HepG2 (cell line): Measurements from ENCODE around the gene UNC93A. TPM values are rescaled to one million over a fixed set of nuclear protein-coding genes. Genes with fewer than 3 reads are reported as not detected.

Source experiments
- ATAD3A ChIP-seq: sonication (generic); formaldehyde crosslinking; IDR thresholded peaks from 2 replicates; pipeline ENCODE4 v1.4.0; 2020; ENCODE audit warnings: missing genetic modification reagents
- BCL6 ChIP-seq: IDR thresholded peaks from 2 replicates; pipeline ENCODE4 v1.6.1; 2016; ENCODE audit warnings: missing genetic modification reagents, missing compliant biosample characterization
- CCDC6 ChIP-seq: sonication (generic); formaldehyde crosslinking; IDR thresholded peaks from 2 replicates; pipeline ENCODE4 v1.8.1; 2022; ENCODE audit warnings: mild to moderate bottlenecking, missing genetic modification reagents, moderate library complexity
- ESRRA ChIP-seq: sonication (generic); formaldehyde crosslinking; IDR thresholded peaks from 2 replicates; pipeline ENCODE4 v1.5.1; 2020; ENCODE audit warnings: mild to moderate bottlenecking, low read depth, missing genetic modification reagents
- KAT7 ChIP-seq: IDR thresholded peaks from 2 replicates; pipeline ENCODE4 v1.6.1; 2018; ENCODE audit warnings: borderline replicate concordance, missing compliant biosample characterization
- MYPOP ChIP-seq: sonication (generic); formaldehyde crosslinking; IDR thresholded peaks from 2 replicates; pipeline ENCODE4 v1.8.1; 2023; ENCODE audit warnings: mild to moderate bottlenecking, moderate library complexity, missing genetic modification reagents
- POLR2G ChIP-seq: fragments of 200-400 bp; formaldehyde crosslinking; IDR thresholded peaks from 2 replicates; pipeline ENCODE4 v1.6.1; 2018; ENCODE audit warnings: mild to moderate bottlenecking, low read depth, low read length, moderate library complexity
- REXO4 ChIP-seq: sonication (generic); formaldehyde crosslinking; IDR thresholded peaks from 2 replicates; pipeline ENCODE4 v1.8.0; 2022; ENCODE audit warnings: missing genetic modification reagents, mild to moderate bottlenecking, borderline replicate concordance
- SNAPC4 ChIP-seq: sonication (generic); formaldehyde crosslinking; IDR thresholded peaks from 2 replicates; pipeline ENCODE4 v1.4.0; 2020; ENCODE audit warnings: mild to moderate bottlenecking, missing genetic modification reagents
- TCF12 ChIP-seq, 2 experiments: fragments of 450-650 bp in 1 of 2; sonication (generic) in 1 of 2; formaldehyde crosslinking in 1 of 2; IDR thresholded peaks; 2 replicates each; pipeline versions ENCODE4 v1.6.1 to v1.8.0; 2017 to 2022; ENCODE audit warnings: antibody characterized with exemption in 1 of 2, mild to moderate bottlenecking in 1 of 2, missing genetic modification reagents in 1 of 2, moderate library complexity in 1 of 2
- ZBTB1 ChIP-seq: sonication (generic); formaldehyde crosslinking; IDR thresholded peaks from 2 replicates; pipeline ENCODE4 v1.4.0; 2020; ENCODE audit warnings: missing genetic modification reagents, borderline replicate concordance
- ZFP36L1 ChIP-seq: sonication (generic); formaldehyde crosslinking; IDR thresholded peaks from 2 replicates; pipeline ENCODE4 v1.8.0; 2022; ENCODE audit warnings: mild to moderate bottlenecking, missing genetic modification reagents, moderate library complexity
- ZNF333 ChIP-seq: sonication (generic); formaldehyde crosslinking; IDR thresholded peaks from 2 replicates; pipeline ENCODE4 v1.4.0; 2020; ENCODE audit warnings: mild to moderate bottlenecking, missing genetic modification reagents, borderline replicate concordance
- ZNF33B ChIP-seq: sonication (generic); formaldehyde crosslinking; IDR thresholded peaks from 2 replicates; pipeline ENCODE4 v1.5.1; 2020; ENCODE audit warnings: mild to moderate bottlenecking, missing genetic modification reagents
- ZNF556 ChIP-seq: sonication (generic); formaldehyde crosslinking; IDR thresholded peaks from 2 replicates; pipeline ENCODE4 v1.4.0; 2020; ENCODE audit warnings: mild to moderate bottlenecking, missing genetic modification reagents, borderline replicate concordance
- ZNF605 ChIP-seq: sonication (generic); formaldehyde crosslinking; IDR thresholded peaks from 2 replicates; pipeline ENCODE4 v1.8.0; 2022; ENCODE audit warnings: mild to moderate bottlenecking, missing genetic modification reagents
- ZNF609 ChIP-seq: sonication (generic); formaldehyde crosslinking; IDR thresholded peaks from 2 replicates; pipeline ENCODE4 v1.4.0; 2020; ENCODE audit warnings: mild to moderate bottlenecking, missing genetic modification reagents, borderline replicate concordance
- ZNF619 ChIP-seq: sonication (generic); formaldehyde crosslinking; IDR thresholded peaks from 2 replicates; pipeline ENCODE4 v1.4.0; 2020; ENCODE audit warnings: mild to moderate bottlenecking, missing genetic modification reagents
- polyA plus RNA-seq, 8 experiments: library from polyadenylated mRNA; depleted of rRNA in 3 of 8; stranded (reverse) in 7 of 8; unstranded in 1 of 8; fragments of >200 nt; fragmentation: Illumina TruSeq in 4 of 8; extraction: Trizol in 4 of 8; gene quantifications; 2 replicates each; pipeline versions ENCODE4 v1.2.1 to v1.2.3, GENCODE V29; 2011 to 2016; ENCODE audit warnings: low read depth in 4 of 8, missing spikeins in 1 of 8, mixed read lengths in 1 of 8; ENCODE audit not compliant: insufficient read depth in 1 of 8
- total RNA-seq, 5 experiments: library from RNA; depleted of rRNA; stranded (reverse); fragments of >200 nt; fragmentation: Illumina TruSeq; extraction: Trizol; gene quantifications; 2 replicates each; pipeline ENCODE4 v1.2.3, GENCODE V29; 2016; ENCODE audit warnings: low read depth in 1 of 5

Gene UNC93A
- total and polyA plus RNA-seq, 2 of the 13 experiments (the other 11 are each of a cell fraction or from before 2014, with no cell fraction given) = 11.0 to 42.7 TPM

GRCh38 chr6:167291623-167292300 lies 647 bp downstream of the UNC93A start (continued):
- TF ChIP-seq MYPOP (CRISPR knock-in tag) (no peak), TCF12 (IDR thresholded peaks at IDR 0.05) (no peak), TCF12 (CRISPR knock-in tag; IDR thresholded peaks at IDR 0.05) (0 out of 2 replicates have a peak, but pooled peaks have one; percentile 37), POLR2G (peak; percentile 50; the same call in 1 of the 2 replicates), ZBTB1 (no peak), ZNF556 (CRISPR knock-in tag) (no peak; the same call in 1 of the 2 replicates), KAT7 (peak; percentile 33; the same call in 1 of the 2 replicates), ZNF619 (CRISPR knock-in tag) (no peak), ATAD3A (no peak), BCL6 (peak; percentile 36; the same call in 1 of the 2 replicates), ZFP36L1 (CRISPR knock-in tag) (peak; percentile 65; the same call in 1 of the 2 replicates), ZNF609 (no peak), CCDC6 (no peak), ZNF333 (CRISPR knock-in tag) (no peak), ESRRA (CRISPR knock-in tag) (no peak), SNAPC4 (CRISPR knock-in tag) (no peak), ZNF33B (CRISPR knock-in tag) (no peak), ZNF605 (CRISPR knock-in tag) (peak; percentile 87; the same call in 1 of the 2 replicates), REXO4 (CRISPR knock-in tag) (no peak)
